Neural progenitor cell (in vitro differentiated cells): ENCODE data around the gene SPTBN2.

ENCODE experiments used
- EZH2 ChIP-seq: fragments of 200-600 bp; sonication (generic); IDR thresholded peaks from 2 replicates; pipeline ENCODE4 v1.6.1; 2017; ENCODE audit warnings: antibody characterized with exemption, mild to moderate bottlenecking, moderate library complexity
- EZH2phosphoT487 ChIP-seq: fragments of 200-600 bp; sonication (generic); IDR thresholded peaks from 2 replicates; pipeline ENCODE4 v1.6.1; 2017; ENCODE audit warnings: antibody characterized with exemption
- TF ChIP-seq, protein P1 (sequence below): fragments of 200-600 bp; sonication (generic); IDR thresholded peaks from 2 replicates; pipeline ENCODE4 v1.5.1; 2017; ENCODE audit warnings: antibody characterized with exemption, mild to moderate bottlenecking

DNA sequence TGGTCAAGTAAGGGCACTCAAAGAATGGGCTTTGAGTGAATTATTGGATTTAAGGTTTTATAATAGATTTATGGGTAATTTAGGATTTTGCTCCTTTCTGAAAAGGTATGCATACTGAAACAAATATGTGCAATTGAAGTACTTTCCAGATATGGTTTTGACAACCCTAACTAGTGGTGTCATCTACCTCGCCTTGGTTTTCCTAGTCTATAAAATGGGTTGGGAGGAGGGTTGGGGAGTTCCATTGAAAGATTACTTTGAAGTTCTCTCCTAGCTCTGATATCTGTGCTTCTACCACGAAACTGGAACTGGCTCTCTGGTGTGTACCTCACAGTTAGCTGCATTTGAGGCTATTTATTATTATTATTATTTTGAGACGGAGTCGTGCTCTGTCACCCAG, 431 bp upstream of the SPTBN2 start:
- TF ChIP-seq, protein P1, sequence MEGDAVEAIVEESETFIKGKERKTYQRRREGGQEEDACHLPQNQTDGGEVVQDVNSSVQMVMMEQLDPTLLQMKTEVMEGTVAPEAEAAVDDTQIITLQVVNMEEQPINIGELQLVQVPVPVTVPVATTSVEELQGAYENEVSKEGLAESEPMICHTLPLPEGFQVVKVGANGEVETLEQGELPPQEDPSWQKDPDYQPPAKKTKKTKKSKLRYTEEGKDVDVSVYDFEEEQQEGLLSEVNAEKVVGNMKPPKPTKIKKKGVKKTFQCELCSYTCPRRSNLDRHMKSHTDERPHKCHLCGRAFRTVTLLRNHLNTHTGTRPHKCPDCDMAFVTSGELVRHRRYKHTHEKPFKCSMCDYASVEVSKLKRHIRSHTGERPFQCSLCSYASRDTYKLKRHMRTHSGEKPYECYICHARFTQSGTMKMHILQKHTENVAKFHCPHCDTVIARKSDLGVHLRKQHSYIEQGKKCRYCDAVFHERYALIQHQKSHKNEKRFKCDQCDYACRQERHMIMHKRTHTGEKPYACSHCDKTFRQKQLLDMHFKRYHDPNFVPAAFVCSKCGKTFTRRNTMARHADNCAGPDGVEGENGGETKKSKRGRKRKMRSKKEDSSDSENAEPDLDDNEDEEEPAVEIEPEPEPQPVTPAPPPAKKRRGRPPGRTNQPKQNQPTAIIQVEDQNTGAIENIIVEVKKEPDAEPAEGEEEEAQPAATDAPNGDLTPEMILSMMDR: no peak
- TF ChIP-seq EZH2: no peak
- no peak for TF ChIP-seq EZH2phosphoT487
